ENCODE measurements around the gene RFPL3.

Gene RFPL3

GRCh38 chr22:32410459-32410858, 52.8 kb downstream of the RFPL3 start:
- DNase-seq (ENCODE audit: low read depth in 1 of 2, low spot score in 1 of 2), result no peak
